DOHH2 (cell line): Measurements from ENCODE around the gene TMEM18.
"Not testable (repeated sequence)": the region's sequence is repeated elsewhere in the genome, so short reads cannot be mapped to it uniquely, and the experiment has no call there.

Source experiments
- H3F3A ChIP-seq: fragments of 200-600 bp; sonication (generic), shearing (Covaris generic); 2 replicates; pipeline ENCODE4 v1.6.0; 2016; ENCODE audit warnings: antibody characterized with exemption, mild to moderate bottlenecking; ENCODE audit not compliant: control insufficient read depth, insufficient read depth
- H3K27ac ChIP-seq: fragments of 200-600 bp; sonication (generic); 2 replicates; pipeline ENCODE4 v1.5.1; 2014; ENCODE audit warnings: low read depth, mild to moderate bottlenecking, low read length, moderate library complexity
- H3K27me3 ChIP-seq: fragments of 200-600 bp; sonication (generic); 2 replicates; pipeline ENCODE4 v1.6.1; 2014; ENCODE audit warnings: mild to moderate bottlenecking, low read length, mixed read lengths; ENCODE audit not compliant: control insufficient read depth
- H3K36me3 ChIP-seq: fragments of 200-600 bp; sonication (generic); 2 replicates; pipeline ENCODE4 v1.6.1; 2014; ENCODE audit warnings: mild to moderate bottlenecking, low read length, moderate library complexity, mixed read lengths; ENCODE audit not compliant: control insufficient read depth
- H3K4me1 ChIP-seq: fragments of 200-600 bp; sonication (generic); 2 replicates; pipeline ENCODE4 v1.6.1; 2014; ENCODE audit warnings: mild to moderate bottlenecking, low read length, mixed read lengths; ENCODE audit not compliant: control insufficient read depth
- H3K4me2 ChIP-seq: fragments of 200-600 bp; sonication (generic); 2 replicates; pipeline ENCODE4 v1.6.0; 2014; ENCODE audit warnings: mild to moderate bottlenecking, low read length, moderate library complexity
- H3K4me3 ChIP-seq: fragments of 200-600 bp; sonication (generic); 2 replicates; pipeline ENCODE4 v1.5.1; 2014; ENCODE audit warnings: mild to moderate bottlenecking, low read length, mixed read lengths
- H3K79me2 ChIP-seq: fragments of 200-600 bp; sonication (generic); 2 replicates; pipeline ENCODE4 v1.6.1; 2014; ENCODE audit warnings: mild to moderate bottlenecking, low read length, mixed read lengths; ENCODE audit not compliant: control insufficient read depth
- H3K9me2 ChIP-seq: fragments of 200-600 bp; sonication (generic); replicated peaks from 2 replicates; pipeline ENCODE4 v1.6.1; 2014; ENCODE audit warnings: mild to moderate bottlenecking, low read length, mixed read lengths; ENCODE audit not compliant: control insufficient read depth
- H3K9me3 ChIP-seq: fragments of 200-600 bp; sonication (generic); 2 replicates; pipeline ENCODE4 v1.6.1; 2014; ENCODE audit warnings: antibody characterized with exemption, low read length, mixed read lengths; ENCODE audit not compliant: control insufficient read depth, insufficient read depth
- H4K20me1 ChIP-seq: fragments of 200-600 bp; sonication (generic); 2 replicates; pipeline ENCODE4 v1.6.0; 2014; ENCODE audit warnings: low read depth, mild to moderate bottlenecking, antibody characterized with exemption, low read length, moderate library complexity; ENCODE audit not compliant: control insufficient read depth, insufficient read depth
- CTCF ChIP-seq: fragments of 200-600 bp; sonication (generic); IDR thresholded peaks from one replicate; pipeline ENCODE4 v1.5.1; 2014; ENCODE audit warnings: antibody characterized with exemption, mild to moderate bottlenecking, low read depth, low read length; ENCODE audit not compliant: poor library complexity, severe bottlenecking
- EZH2phosphoT487 ChIP-seq: fragments of 200-600 bp; sonication (generic); IDR thresholded peaks from 2 replicates; pipeline ENCODE4 v1.6.1; 2017; ENCODE audit warnings: borderline replicate concordance, mild to moderate bottlenecking, antibody characterized with exemption, low read length, moderate library complexity, mixed read lengths

TMEM18 gene

GRCh38 chr2:685421-685820, 8.2 kb upstream of the TMEM18 start:
- no peaks in the 10 kb centered on the region for H3K4me1 ChIP-seq
- no peak overlapping the region for H3K27ac ChIP-seq
- H4K20me1 ChIP-seq, result no peaks in the 10 kb centered on the region
- H3F3A ChIP-seq, result no peaks in the 10 kb centered on the region
- no peak overlapping the region for H3K4me2 ChIP-seq
- H3K9me3 ChIP-seq, result peaks cover 17% of the 10 kb centered on the region
- H3K79me2 ChIP-seq, result no peaks in the 10 kb centered on the region
- TF ChIP-seq EZH2phosphoT487, result no peak
- TF ChIP-seq CTCF, result no peak
- no peaks in the 10 kb centered on the region for H3K9me2 ChIP-seq
- H3K36me3 ChIP-seq, result no peaks in the 10 kb centered on the region
- H3K27me3 ChIP-seq, result peaks cover 8% of the 10 kb centered on the region; the same call in 1 of the 2 replicates
- H3K4me3 ChIP-seq, result no peak overlapping the region

- H3K9me3 ChIP-seq, result peaks cover 17% of the 10 kb centered on the region
Measured at GRCh38 chr2:684913-685312, 7.7 kb upstream of the TMEM18 start.

GRCh38 chr2:682226-682625, 5.0 kb upstream of the TMEM18 start:
- Histone ChIP-seq H3K4me3 (no peak overlapping the region), H3F3A (no peaks in the 10 kb centered on the region), H3K27ac (no peak overlapping the region), H3K9me2 (no peaks in the 10 kb centered on the region), H3K4me2 (no peak overlapping the region), H3K79me2 (peaks cover 17% of the 10 kb centered on the region), H3K4me1 (peaks cover 8% of the 10 kb centered on the region), H3K27me3 (no peaks in the 10 kb centered on the region), H3K9me3 (peaks cover 17% of the 10 kb centered on the region), H4K20me1 (no peaks in the 10 kb centered on the region), H3K36me3 (peaks cover 4% of the 10 kb centered on the region; the same call in 1 of the 2 replicates)
- TF ChIP-seq EZH2phosphoT487 (no peak), CTCF (no peak)

More at GRCh38 chr2:684913-685312, 7.7 kb upstream of the TMEM18 start:
- not testable (repeated sequence) for H3K27me3 ChIP-seq, H3K79me2 ChIP-seq, H3K9me2 ChIP-seq, H3K36me3 ChIP-seq, H3K27ac ChIP-seq, H3K4me2 ChIP-seq, H3F3A ChIP-seq, H3K4me1 ChIP-seq, H4K20me1 ChIP-seq, H3K4me3 ChIP-seq

DNA sequence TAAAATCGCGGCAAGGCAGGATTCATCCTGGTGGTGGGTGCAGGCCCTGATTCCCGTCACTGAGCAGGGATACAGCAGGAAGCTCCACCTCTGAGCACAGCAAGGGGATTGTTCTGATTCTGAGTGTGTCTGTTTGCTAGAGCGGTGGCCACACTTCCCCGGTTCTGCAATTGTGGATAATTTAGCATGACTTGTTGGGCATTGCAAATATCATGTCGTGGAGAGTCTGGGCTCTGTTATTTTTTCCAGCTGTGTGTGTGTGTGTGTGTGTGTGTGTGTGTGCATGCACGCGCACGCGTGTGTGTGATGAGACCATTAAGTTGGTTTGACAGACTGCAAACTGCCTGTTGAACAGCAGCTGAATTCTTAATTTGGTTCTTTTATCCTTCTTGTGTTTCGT, 4.1 kb upstream of the TMEM18 start:
- H3K27ac ChIP-seq, result no peak overlapping the region
- H3K79me2 ChIP-seq, result peaks cover 20% of the 10 kb centered on the region
- H3K4me1 ChIP-seq, result peaks cover 8% of the 10 kb centered on the region
- peaks cover 10% of the 10 kb centered on the region for H3K9me3 ChIP-seq
- TF ChIP-seq EZH2phosphoT487, result no peak
- no peak for TF ChIP-seq CTCF
- no peak overlapping the region for H3K4me2 ChIP-seq
- no peak overlapping the region for H3K4me3 ChIP-seq
- H3F3A ChIP-seq, result no peaks in the 10 kb centered on the region
- no peaks in the 10 kb centered on the region for H3K9me2 ChIP-seq
- H3K27me3 ChIP-seq, result no peaks in the 10 kb centered on the region
- H4K20me1 ChIP-seq, result peaks cover 1% of the 10 kb centered on the region; the same call in 1 of the 2 replicates
- peaks cover 4% of the 10 kb centered on the region; the same call in 1 of the 2 replicates for H3K36me3 ChIP-seq
